Esophagus muscularis mucosa (tissue), 4 donors: ENCODE measurements around the gene RCN2. TPM values are rescaled to one million over a fixed set of nuclear protein-coding genes. Genes with fewer than 3 reads are reported as not detected.

Experiments used
- DNase-seq: peaks from one replicate; pipeline ENCODE4 v3.0.0-alpha.2; 2017; ENCODE audit errors: extremely low spot score
- H3K27ac ChIP-seq, 4 donors: fragments of 200-600 bp; sonication (generic); replicated peaks in 1 of 4; 1 replicate in 3 of 4; 2 replicates in 1 of 4; pipeline ENCODE4 v1.5.1; 2016 to 2019; ENCODE audit warnings: mild to moderate bottlenecking in 1 of 4
- H3K27me3 ChIP-seq, 4 donors: fragments of 200-600 bp; sonication (generic); one replicate each; pipeline versions ENCODE4 v1.5.1 to v1.6.0; 2016 to 2019
- H3K36me3 ChIP-seq, 4 donors: fragments of 200-600 bp; sonication (generic); one replicate each; pipeline ENCODE4 v1.5.1; 2016 to 2019
- H3K4me1 ChIP-seq, 4 donors: fragments of 200-600 bp; sonication (generic); one replicate each; pipeline ENCODE4 v1.5.1; 2016 to 2019
- H3K4me3 ChIP-seq, 4 donors: fragments of 200-600 bp; sonication (generic); 1 replicate in 2 of 4; 2 replicates in 2 of 4; pipeline ENCODE4 v1.5.1; 2016 to 2019; ENCODE audit warnings: mild to moderate bottlenecking in 4 of 4, moderate library complexity in 1 of 4
- H3K9me3 ChIP-seq, 4 donors: fragments of 200-600 bp; sonication (generic); 1 replicate in 3 of 4; 2 replicates in 1 of 4; pipeline ENCODE4 v1.5.1; 2016 to 2019
- EP300 ChIP-seq: sonication (generic); formaldehyde crosslinking; IDR thresholded peaks from one replicate; pipeline ENCODE4 v1.6.1; 2017; ENCODE audit warnings: antibody characterized with exemption
- POLR2A ChIP-seq: fragments of 450-650 bp; IDR thresholded peaks from one replicate; pipeline ENCODE4 v1.6.1; 2017; ENCODE audit warnings: antibody characterized with exemption, moderate library complexity, mild to moderate bottlenecking, low read depth
- POLR2AphosphoS5 ChIP-seq, 2 donors: sonication (generic); formaldehyde crosslinking; IDR thresholded peaks; one replicate each; pipeline ENCODE4 v1.6.1; 2017; ENCODE audit warnings: antibody characterized with exemption in 2 of 2
- WGBS: methylation state at CpG from one replicate; pipeline ENCODE4 v1.1.5; 2018; 5-methylcytosine and 5-hydroxymethylcytosine counted together
- intact Hi-C: fragments of 100-400 bp; cut with DNase I; formaldehyde crosslinking; loops from one replicate; pipeline ENCODE4 v1.15.1; 2023
- total RNA-seq, 4 donors: library from RNA; depleted of rRNA; stranded (reverse); fragments of >200 nt; gene quantifications; one replicate each; pipeline versions ENCODE4 v1.1.0 to v1.2.1, GENCODE V29; 2016
- TF ChIP-seq, protein P1 (sequence below), 3 experiments: fragments of 200-600 bp in 2 of 3; fragments of 450-650 bp in 1 of 3; sonication (generic) in 2 of 3; IDR thresholded peaks; one replicate each; pipeline ENCODE4 v1.5.1; 2017 to 2019; ENCODE audit warnings: antibody characterized with exemption in 3 of 3, mild to moderate bottlenecking in 2 of 3, moderate library complexity in 1 of 3

The RCN2 gene
- total RNA-seq, 4 donors from 2014 or later = 35.6 to 55.6 (median 43.0) TPM

- intact Hi-C loops = no loop called here
- H3K9me3 ChIP-seq = no peaks in the 10 kb centered on the region
- TF ChIP-seq POLR2AphosphoS5 (IDR thresholded peaks at IDR 0.05) (no peak), POLR2A (no peak), EP300 (no peak)
- peaks cover 0 to 20% (median 14%) of the 10 kb centered on the region in 4 donors for H3K4me1 ChIP-seq
- WGBS = 62% methylated on average over 2 of the region's 2 CpGs
- H3K36me3 ChIP-seq = peaks cover 0 to 35% (median 19%) of the 10 kb centered on the region in 4 donors
- no peak overlapping the region for H3K4me3 ChIP-seq
- no peaks in the 10 kb centered on the region for H3K27me3 ChIP-seq
- no peak overlapping the region for H3K27ac ChIP-seq
- no peak for DNase-seq
These were observed 10.1 kb downstream of the RCN2 start for GRCh38 chr15:76941636-76942035.

GRCh38 chr15:76942331-76942730 is 10.8 kb downstream of the RCN2 start:
- H3K4me1 ChIP-seq = peaks cover 0 to 20% (median 14%) of the 10 kb centered on the region in 4 donors
- intact Hi-C loops = no loop called here

GRCh38 chr15:76945494-76946093 is 14.0 kb downstream of the RCN2 start:
- intact Hi-C loops = no loop called here
- Histone ChIP-seq H3K4me1 (peaks cover 0 to 20% (median 14%) of the 10 kb centered on the region in 4 donors), H3K4me3 (no peak overlapping the region), H3K9me3 (no peaks in the 10 kb centered on the region), H3K27ac (no peak overlapping the region), H3K27me3 (no peaks in the 10 kb centered on the region), H3K36me3 (peaks cover 14 to 50% (median 35%) of the 10 kb centered on the region in 4 donors)
- TF ChIP-seq EP300 (no peak), POLR2A (no peak), POLR2AphosphoS5 (IDR thresholded peaks at IDR 0.05) (no peak)
- TF ChIP-seq, protein P1, sequence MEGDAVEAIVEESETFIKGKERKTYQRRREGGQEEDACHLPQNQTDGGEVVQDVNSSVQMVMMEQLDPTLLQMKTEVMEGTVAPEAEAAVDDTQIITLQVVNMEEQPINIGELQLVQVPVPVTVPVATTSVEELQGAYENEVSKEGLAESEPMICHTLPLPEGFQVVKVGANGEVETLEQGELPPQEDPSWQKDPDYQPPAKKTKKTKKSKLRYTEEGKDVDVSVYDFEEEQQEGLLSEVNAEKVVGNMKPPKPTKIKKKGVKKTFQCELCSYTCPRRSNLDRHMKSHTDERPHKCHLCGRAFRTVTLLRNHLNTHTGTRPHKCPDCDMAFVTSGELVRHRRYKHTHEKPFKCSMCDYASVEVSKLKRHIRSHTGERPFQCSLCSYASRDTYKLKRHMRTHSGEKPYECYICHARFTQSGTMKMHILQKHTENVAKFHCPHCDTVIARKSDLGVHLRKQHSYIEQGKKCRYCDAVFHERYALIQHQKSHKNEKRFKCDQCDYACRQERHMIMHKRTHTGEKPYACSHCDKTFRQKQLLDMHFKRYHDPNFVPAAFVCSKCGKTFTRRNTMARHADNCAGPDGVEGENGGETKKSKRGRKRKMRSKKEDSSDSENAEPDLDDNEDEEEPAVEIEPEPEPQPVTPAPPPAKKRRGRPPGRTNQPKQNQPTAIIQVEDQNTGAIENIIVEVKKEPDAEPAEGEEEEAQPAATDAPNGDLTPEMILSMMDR (IDR thresholded peaks at IDR 0.05) = no peak
- WGBS = 60% methylated on average over 2 of the region's 2 CpGs
- DNase-seq = no peak

More at GRCh38 chr15:76942331-76942730, 10.8 kb downstream of the RCN2 start:
- WGBS = 96% methylated on average over 2 of the region's 2 CpGs
- TF ChIP-seq POLR2A = no peak
- Histone ChIP-seq H3K9me3 (no peaks in the 10 kb centered on the region), H3K27ac (no peak overlapping the region), H3K27me3 (no peaks in the 10 kb centered on the region), H3K36me3 (peaks cover 0 to 35% (median 19%) of the 10 kb centered on the region in 4 donors), H3K4me3 (no peak overlapping the region)
- DNase-seq = no peak

GRCh38 chr15:76947454-76947853 is 15.9 kb downstream of the RCN2 start:
- no peak overlapping the region for H3K27ac ChIP-seq
- no peaks in the 10 kb centered on the region for H3K27me3 ChIP-seq
- 77% methylated on average over 3 of the region's 3 CpGs for WGBS
- H3K36me3 ChIP-seq = peaks cover 14 to 61% (median 46%) of the 10 kb centered on the region in 4 donors
- DNase-seq = no peak
- H3K9me3 ChIP-seq = no peaks in the 10 kb centered on the region
- TF ChIP-seq, protein P1 (IDR thresholded peaks at IDR 0.05) = no peak
- TF ChIP-seq EP300 (no peak), POLR2AphosphoS5 (IDR thresholded peaks at IDR 0.05) (no peak), POLR2A (no peak)
- H3K4me3 ChIP-seq = no peak overlapping the region
- intact Hi-C loops = no loop called here
- peaks cover 0 to 15% (median 12%) of the 10 kb centered on the region in 4 donors for H3K4me1 ChIP-seq

GRCh38 chr15:76951220-76951619 is 19.7 kb downstream of the RCN2 start:
- H3K9me3 ChIP-seq = no peaks in the 10 kb centered on the region
- H3K27me3 ChIP-seq = no peaks in the 10 kb centered on the region
- no peak for DNase-seq
- TF ChIP-seq POLR2A = no peak
- no peak for TF ChIP-seq EP300
- H3K4me3 ChIP-seq = no peak overlapping the region
- no peak overlapping the region for H3K27ac ChIP-seq
- H3K36me3 ChIP-seq = peaks cover 14 to 49% (median 36%) of the 10 kb centered on the region in 4 donors
- WGBS = 85% methylated on average over 1 of the region's 1 CpG
- intact Hi-C loops = no loop called here
- H3K4me1 ChIP-seq = peaks cover 0 to under 1% (median 0%) of the 10 kb centered on the region in 4 donors

GRCh38 chr15:76953913-76954312 is 22.4 kb downstream of the RCN2 start:
- no peak overlapping the region for H3K4me3 ChIP-seq
- H3K27ac ChIP-seq = no peak overlapping the region
- TF ChIP-seq POLR2AphosphoS5 (IDR thresholded peaks at IDR 0.05) (no peak), POLR2A (no peak), EP300 (no peak)
- TF ChIP-seq, protein P1 (IDR thresholded peaks at IDR 0.05) = no peak
- no peak for DNase-seq
- no peaks in the 10 kb centered on the region for H3K4me1 ChIP-seq
- WGBS = 71% methylated on average over 3 of the region's 3 CpGs
- no peaks in the 10 kb centered on the region for H3K9me3 ChIP-seq
- intact Hi-C loops = no loop called here
- no peaks in the 10 kb centered on the region for H3K27me3 ChIP-seq
- peaks cover 3 to 25% (median 18%) of the 10 kb centered on the region in 4 donors for H3K36me3 ChIP-seq
